Mesenchymal stem cell (in vitro differentiated cells and primary cell): ENCODE results near the gene SARS2.

ENCODE experiments used
- DNase-seq: peaks from one replicate; pipeline ENCODE4 v3.0.0-alpha.2; 2013
- H2AFZ ChIP-seq: one replicate; pipeline ENCODE4 v1.6.1; 2013; ENCODE audit warnings: low read depth, mild to moderate bottlenecking, control low read depth, inconsistent platforms, low read length, moderate library complexity
- H2AK5ac ChIP-seq: 2 replicates; pipeline ENCODE4 v1.6.1; 2013; ENCODE audit warnings: low read length, moderate library complexity, mild to moderate bottlenecking, inconsistent platforms; ENCODE audit not compliant: severe bottlenecking
- H2BK120ac ChIP-seq: one replicate; pipeline ENCODE4 v1.6.1; 2013; ENCODE audit warnings: low read depth, mild to moderate bottlenecking, inconsistent platforms, low read length, moderate library complexity
- H2BK12ac ChIP-seq, 2 experiments: one replicate each; pipeline ENCODE4 v1.6.1; 2013; ENCODE audit warnings: inconsistent platforms in 2 of 2, low read length in 2 of 2, mild to moderate bottlenecking in 2 of 2, moderate library complexity in 2 of 2, control low read depth in 1 of 2
- H2BK15ac ChIP-seq: one replicate; pipeline ENCODE4 v1.6.1; 2013; ENCODE audit warnings: mild to moderate bottlenecking, low read depth, inconsistent platforms; ENCODE audit not compliant: poor library complexity, severe bottlenecking
- H2BK5ac ChIP-seq: 2 replicates; pipeline ENCODE4 v1.6.1; 2013; ENCODE audit warnings: low read depth, mild to moderate bottlenecking, low read length, control low read depth, inconsistent platforms; ENCODE audit not compliant: poor library complexity, severe bottlenecking
- H3K14ac ChIP-seq, 2 experiments: one replicate each; pipeline ENCODE4 v1.6.1; 2013; ENCODE audit warnings: inconsistent platforms in 2 of 2, low read length in 2 of 2, control low read depth in 1 of 2, mild to moderate bottlenecking in 1 of 2, moderate library complexity in 1 of 2
- H3K18ac ChIP-seq, 2 experiments: one replicate each; pipeline ENCODE4 v1.6.1; 2013; ENCODE audit warnings: inconsistent platforms in 2 of 2, low read length in 2 of 2, control low read depth in 1 of 2, low read depth in 1 of 2, mild to moderate bottlenecking in 1 of 2
- H3K23ac ChIP-seq, 2 experiments: one replicate each; pipeline ENCODE4 v1.6.1; 2013; ENCODE audit warnings: inconsistent platforms in 2 of 2, low read length in 2 of 2, mild to moderate bottlenecking in 2 of 2, moderate library complexity in 2 of 2, control low read depth in 1 of 2
- H3K27ac ChIP-seq: 2 replicates; pipeline ENCODE4 v1.5.1; 2013; ENCODE audit warnings: mild to moderate bottlenecking, moderate library complexity, low read length, control low read depth, inconsistent platforms; ENCODE audit not compliant: poor library complexity, severe bottlenecking
- H3K27me3 ChIP-seq, 2 experiments: 2 replicates each; pipeline versions ENCODE4 v1.6.1 to v1.7.0; 2013; ENCODE audit warnings: low read length in 2 of 2, mild to moderate bottlenecking in 2 of 2, moderate library complexity in 2 of 2, control low read depth in 1 of 2, inconsistent platforms in 1 of 2; ENCODE audit not compliant: control insufficient read depth in 1 of 2, insufficient read depth in 1 of 2
- H3K36me3 ChIP-seq, 2 experiments: 2 replicates each; pipeline versions ENCODE4 v1.6.1 to v1.7.0; 2013; ENCODE audit warnings: low read length in 2 of 2, control low read depth in 1 of 2, inconsistent platforms in 1 of 2, low read depth in 1 of 2, mild to moderate bottlenecking in 1 of 2; ENCODE audit not compliant: insufficient read depth in 2 of 2, control insufficient read depth in 1 of 2
- H3K4ac ChIP-seq, 2 experiments: one replicate each; pipeline ENCODE4 v1.6.1; 2013; ENCODE audit warnings: inconsistent platforms in 2 of 2, low read length in 2 of 2, mild to moderate bottlenecking in 2 of 2, moderate library complexity in 2 of 2, control low read depth in 1 of 2, low read depth in 1 of 2
- H3K4me1 ChIP-seq: 2 replicates; pipeline ENCODE4 v1.6.1; 2013; ENCODE audit warnings: low read depth, low read length, control low read depth; ENCODE audit not compliant: control insufficient read depth, insufficient read depth
- H3K4me2 ChIP-seq: 2 replicates; pipeline ENCODE4 v1.6.1; 2013; ENCODE audit warnings: low read length, mild to moderate bottlenecking, inconsistent platforms; ENCODE audit not compliant: poor library complexity, severe bottlenecking
- H3K4me3 ChIP-seq, 2 experiments: 2 replicates each; pipeline versions ENCODE4 v1.5.1 to v1.7.0; 2013; ENCODE audit warnings: low read length in 2 of 2, mild to moderate bottlenecking in 2 of 2, control low read depth in 1 of 2, low read depth in 1 of 2; ENCODE audit not compliant: insufficient read depth in 1 of 2
- H3K79me1 ChIP-seq: replicated peaks from 2 replicates; pipeline ENCODE4 v1.6.1; 2013; ENCODE audit warnings: mild to moderate bottlenecking, control low read depth, low read length, inconsistent platforms; ENCODE audit not compliant: poor library complexity, severe bottlenecking
- H3K9ac ChIP-seq: 2 replicates; pipeline ENCODE4 v1.7.0; 2013; ENCODE audit warnings: mild to moderate bottlenecking, low read length, moderate library complexity
- H3K9me3 ChIP-seq: 2 replicates; pipeline ENCODE4 v1.7.0; 2013; ENCODE audit warnings: mild to moderate bottlenecking, low read length; ENCODE audit not compliant: control insufficient read depth
- H4K8ac ChIP-seq: one replicate; pipeline ENCODE4 v1.6.1; 2013; ENCODE audit warnings: inconsistent platforms, mild to moderate bottlenecking, low read length, moderate library complexity
- H4K91ac ChIP-seq: one replicate; pipeline ENCODE4 v1.6.1; 2013; ENCODE audit warnings: mild to moderate bottlenecking, low read length, inconsistent platforms
- WGBS: methylation state at CpG from one replicate; pipeline ENCODE4 v1.1.7; 2013; ENCODE audit warnings: mixed read lengths; 5-methylcytosine and 5-hydroxymethylcytosine counted together

SARS2 gene

GRCh38 chr19:38924388-38924787, 6.2 kb downstream of the SARS2 start:
- no peak overlapping the region for H3K4ac ChIP-seq
- H3K14ac ChIP-seq = no peak overlapping the region
- no peak overlapping the region for H3K18ac ChIP-seq
- no peak overlapping the region for H3K4me2 ChIP-seq
- H2BK12ac ChIP-seq = no peak overlapping the region
- H3K23ac ChIP-seq = no peak overlapping the region
- H3K27ac ChIP-seq = no peak overlapping the region
- H4K91ac ChIP-seq = no peak overlapping the region
- H3K79me1 ChIP-seq = peaks cover 11% of the 10 kb centered on the region
- 98% methylated on average over 7 of the region's 7 CpGs for WGBS
- no peak overlapping the region for H3K4me3 ChIP-seq
- no peak for DNase-seq
- H3K9me3 ChIP-seq = no peaks in the 10 kb centered on the region
- no peak overlapping the region for H2BK5ac ChIP-seq
- H2BK15ac ChIP-seq = no peak overlapping the region
- H3K27me3 ChIP-seq = no peaks in the 10 kb centered on the region
- peaks cover 35 to 59% of the 10 kb centered on the region in 2 experiments for H3K36me3 ChIP-seq
- no peak overlapping the region for H2AFZ ChIP-seq
- no peak overlapping the region for H4K8ac ChIP-seq
- H2AK5ac ChIP-seq = no peak overlapping the region
- no peak overlapping the region for H3K9ac ChIP-seq
- H2BK120ac ChIP-seq = no peak overlapping the region
- H3K4me1 ChIP-seq = no peaks in the 10 kb centered on the region

- Histone ChIP-seq H3K9me3 (no peaks in the 10 kb centered on the region), H3K79me1 (peaks cover 5% of the 10 kb centered on the region), H2AFZ (no peak overlapping the region), H3K18ac (no peak overlapping the region), H3K4ac (no peak overlapping the region), H3K27ac (no peak overlapping the region), H4K91ac (no peak overlapping the region), H2BK120ac (no peak overlapping the region), H2AK5ac (no peak overlapping the region), H3K9ac (no peak overlapping the region), H4K8ac (no peak overlapping the region), H3K14ac (no peak overlapping the region), H3K4me3 (no peak overlapping the region), H3K36me3 (peaks cover 35 to 62% of the 10 kb centered on the region in 2 experiments), H2BK15ac (no peak overlapping the region), H3K4me1 (no peaks in the 10 kb centered on the region), H3K23ac (no peak overlapping the region), H2BK12ac (no peak overlapping the region), H2BK5ac (no peak overlapping the region), H3K27me3 (no peaks in the 10 kb centered on the region), H3K4me2 (no peak overlapping the region)
- WGBS = 96% methylated on average over 4 of the region's 5 CpGs
- DNase-seq = no peak
Observed at GRCh38 chr19:38922482-38922881, 8.1 kb downstream of the SARS2 start.

GRCh38 chr19:38921420-38922274, 8.9 kb downstream of the SARS2 start:
- no peaks in the 10 kb centered on the region for H3K27me3 ChIP-seq
- H3K4me2 ChIP-seq = no peak overlapping the region
- H2AFZ ChIP-seq = no peak overlapping the region
- WGBS = 95% methylated on average over 19 of the region's 20 CpGs
- no peak overlapping the region for H3K27ac ChIP-seq
- no peak overlapping the region for H3K9ac ChIP-seq
- no peak overlapping the region for H4K91ac ChIP-seq
- H2BK5ac ChIP-seq = no peak overlapping the region
- no peak overlapping the region for H3K18ac ChIP-seq
- H2AK5ac ChIP-seq = no peak overlapping the region
- peaks cover 5% of the 10 kb centered on the region for H3K79me1 ChIP-seq
- no peaks in the 10 kb centered on the region for H3K9me3 ChIP-seq
- H3K36me3 ChIP-seq = peaks cover 35 to 62% of the 10 kb centered on the region in 2 experiments
- no peak for DNase-seq
- H2BK120ac ChIP-seq = no peak overlapping the region
- H3K23ac ChIP-seq = no peak overlapping the region
- H3K14ac ChIP-seq = no peak overlapping the region
- no peak overlapping the region for H3K4me3 ChIP-seq
- no peak overlapping the region for H2BK12ac ChIP-seq
- H3K4ac ChIP-seq = no peak overlapping the region
- H3K4me1 ChIP-seq = no peaks in the 10 kb centered on the region
- no peak overlapping the region for H4K8ac ChIP-seq
- no peak overlapping the region for H2BK15ac ChIP-seq

GRCh38 chr19:38920602-38921419, 9.8 kb downstream of the SARS2 start:
- H3K79me1 ChIP-seq = no peaks in the 10 kb centered on the region
- no peak overlapping the region for H2BK12ac ChIP-seq
- no peak for DNase-seq
- H4K8ac ChIP-seq = no peak overlapping the region
- H2BK5ac ChIP-seq = no peak overlapping the region
- no peak overlapping the region for H2BK15ac ChIP-seq
- H2BK120ac ChIP-seq = no peak overlapping the region
- H3K27me3 ChIP-seq = no peaks in the 10 kb centered on the region
- no peaks in the 10 kb centered on the region for H3K4me1 ChIP-seq
- H3K36me3 ChIP-seq = peaks cover 31 to 57% of the 10 kb centered on the region in 2 experiments
- no peak overlapping the region for H2AFZ ChIP-seq
- WGBS = 87% methylated on average over 13 of the region's 14 CpGs
- H3K14ac ChIP-seq = peak overlapping the region in 1 of 2 experiments; percentile 16
- no peak overlapping the region for H3K23ac ChIP-seq
- no peak overlapping the region for H3K4me3 ChIP-seq
- no peak overlapping the region for H3K4ac ChIP-seq
- no peak overlapping the region for H2AK5ac ChIP-seq
- no peak overlapping the region for H3K9ac ChIP-seq
- H3K18ac ChIP-seq = no peak overlapping the region
- H3K27ac ChIP-seq = no peak overlapping the region
- no peak overlapping the region for H4K91ac ChIP-seq
- no peaks in the 10 kb centered on the region for H3K9me3 ChIP-seq
- H3K4me2 ChIP-seq = no peak overlapping the region
